ENCODE results near the gene KPTN. TPM values are rescaled to one million over a fixed set of nuclear protein-coding genes. Genes with fewer than 3 reads are reported as not detected.

KPTN gene
- total RNA-seq, 1 experiment from 2014 or later, result 23.8 TPM

GRCh38 chr19:47511681-47512080 is 27.7 kb upstream of the KPTN start:
- Histone ChIP-seq H3K27me3 (ENCODE audit: insufficient read depth, low read length) (no peaks in the 10 kb centered on the region), H3K9me2 (ENCODE audit: insufficient read depth) (no peaks in the 10 kb centered on the region), H3K27ac (ENCODE audit: low read depth, low read length) (no peak overlapping the region), H3K4me1 (ENCODE audit: control insufficient read depth in 1 of 2, insufficient read depth in 2 of 2, low read length in 2 of 2) (peaks cover 8 to 26% of the 10 kb centered on the region in 2 experiments; a peak in 3 of 4 replicates), H3K4me3 (replicated peaks in 1 of 2; ENCODE audit: low read depth in 1 of 2, low read length in 2 of 2) (no peak overlapping the region), H3K4me2 (ENCODE audit: low read length) (no peak overlapping the region), H3K9ac (ENCODE audit: low read length) (no peak overlapping the region), H3K36me3 (ENCODE audit: control insufficient read depth in 1 of 2, insufficient read depth in 2 of 2, low read length in 2 of 2) (no peaks in the 10 kb centered on the region), H4K20me1 (ENCODE audit: insufficient read depth) (no peaks in the 10 kb centered on the region), H3K79me2 (ENCODE audit: insufficient read depth, low read length) (peaks cover 52% of the 10 kb centered on the region), H2AFZ (ENCODE audit: low read depth, low read length, poor library complexity, severe bottlenecking) (no peak overlapping the region), H3K9me3 (ENCODE audit: control insufficient read depth in 1 of 2, insufficient read depth in 1 of 2, low read depth in 1 of 2, low read length in 2 of 2) (no peaks in the 10 kb centered on the region)
- ATAC-seq, result no peak
- CTCF ChIA-PET, result no interaction called here
- intact Hi-C loops (cut with micrococcal nuclease), result no loop called here
- no peak for DNase-seq (ENCODE audit: low read depth, low spot score)
- RAD21 ChIA-PET (ENCODE audit: low non-redundant PET in 1 of 2, low total read pairs in 2 of 2, uncharacterized antibody in 2 of 2, unreplicated experiment in 2 of 2), result no interaction called here
- POLR2A ChIA-PET, result no interaction called here
- no TSS peak for BruUV-seq (replicated peaks)
- TF ChIP-seq YY1 (IDR thresholded peaks at IDR 0.05; ENCODE audit: extremely low read depth, insufficient replicate concordance, low read depth, low read length) (no peak), SP1 (IDR thresholded peaks at IDR 0.05; ENCODE audit: low read depth) (no peak), RAD21 (IDR thresholded peaks at IDR 0.05; ENCODE audit: low read depth) (no peak), POLR2A (IDR thresholded peaks at IDR 0.05; ENCODE audit: borderline replicate concordance, extremely low read depth, insufficient read depth, insufficient read length) (no peak), TCF7L2 (IDR thresholded peaks at IDR 0.05; ENCODE audit: borderline replicate concordance, extremely low read depth, insufficient read depth, insufficient read length) (no peak), CBX3 (IDR thresholded peaks at IDR 0.05; ENCODE audit: low read depth) (no peak), EZH2 (IDR thresholded peaks at IDR 0.05) (no peak), CEBPB (IDR thresholded peaks at IDR 0.05; ENCODE audit: low read depth) (no peak), SRF (IDR thresholded peaks at IDR 0.05; ENCODE audit: low read depth) (no peak), POLR2AphosphoS5 (IDR thresholded peaks at IDR 0.05; ENCODE audit: low read depth, low read length) (no peak), EGR1 (IDR thresholded peaks at IDR 0.05; ENCODE audit: low read depth) (no peak), EZH2phosphoT487 (IDR thresholded peaks at IDR 0.05; ENCODE audit: borderline replicate concordance) (no peak), JUND (IDR thresholded peaks at IDR 0.05) (no peak), SIN3A (IDR thresholded peaks at IDR 0.05; ENCODE audit: low read depth) (no peak), ELF1 (IDR thresholded peaks at IDR 0.05; ENCODE audit: borderline replicate concordance, low read depth) (no peak), ZNF274 (IDR thresholded peaks at IDR 0.05; ENCODE audit: low read depth, low read length) (no peak), FOSL1 (IDR thresholded peaks at IDR 0.05; ENCODE audit: low read depth) (no peak)
- TF ChIP-seq, protein P1, sequence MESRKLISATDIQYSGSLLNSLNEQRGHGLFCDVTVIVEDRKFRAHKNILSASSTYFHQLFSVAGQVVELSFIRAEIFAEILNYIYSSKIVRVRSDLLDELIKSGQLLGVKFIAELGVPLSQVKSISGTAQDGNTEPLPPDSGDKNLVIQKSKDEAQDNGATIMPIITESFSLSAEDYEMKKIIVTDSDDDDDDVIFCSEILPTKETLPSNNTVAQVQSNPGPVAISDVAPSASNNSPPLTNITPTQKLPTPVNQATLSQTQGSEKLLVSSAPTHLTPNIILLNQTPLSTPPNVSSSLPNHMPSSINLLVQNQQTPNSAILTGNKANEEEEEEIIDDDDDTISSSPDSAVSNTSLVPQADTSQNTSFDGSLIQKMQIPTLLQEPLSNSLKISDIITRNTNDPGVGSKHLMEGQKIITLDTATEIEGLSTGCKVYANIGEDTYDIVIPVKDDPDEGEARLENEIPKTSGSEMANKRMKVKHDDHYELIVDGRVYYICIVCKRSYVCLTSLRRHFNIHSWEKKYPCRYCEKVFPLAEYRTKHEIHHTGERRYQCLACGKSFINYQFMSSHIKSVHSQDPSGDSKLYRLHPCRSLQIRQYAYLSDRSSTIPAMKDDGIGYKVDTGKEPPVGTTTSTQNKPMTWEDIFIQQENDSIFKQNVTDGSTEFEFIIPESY (IDR thresholded peaks at IDR 0.05; ENCODE audit: extremely low read depth, insufficient replicate concordance, low read length), result no peak
- TF ChIP-seq, protein P2, sequence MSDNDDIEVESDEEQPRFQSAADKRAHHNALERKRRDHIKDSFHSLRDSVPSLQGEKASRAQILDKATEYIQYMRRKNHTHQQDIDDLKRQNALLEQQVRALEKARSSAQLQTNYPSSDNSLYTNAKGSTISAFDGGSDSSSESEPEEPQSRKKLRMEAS (IDR thresholded peaks at IDR 0.05), result no peak
- TF ChIP-seq, protein P3, sequence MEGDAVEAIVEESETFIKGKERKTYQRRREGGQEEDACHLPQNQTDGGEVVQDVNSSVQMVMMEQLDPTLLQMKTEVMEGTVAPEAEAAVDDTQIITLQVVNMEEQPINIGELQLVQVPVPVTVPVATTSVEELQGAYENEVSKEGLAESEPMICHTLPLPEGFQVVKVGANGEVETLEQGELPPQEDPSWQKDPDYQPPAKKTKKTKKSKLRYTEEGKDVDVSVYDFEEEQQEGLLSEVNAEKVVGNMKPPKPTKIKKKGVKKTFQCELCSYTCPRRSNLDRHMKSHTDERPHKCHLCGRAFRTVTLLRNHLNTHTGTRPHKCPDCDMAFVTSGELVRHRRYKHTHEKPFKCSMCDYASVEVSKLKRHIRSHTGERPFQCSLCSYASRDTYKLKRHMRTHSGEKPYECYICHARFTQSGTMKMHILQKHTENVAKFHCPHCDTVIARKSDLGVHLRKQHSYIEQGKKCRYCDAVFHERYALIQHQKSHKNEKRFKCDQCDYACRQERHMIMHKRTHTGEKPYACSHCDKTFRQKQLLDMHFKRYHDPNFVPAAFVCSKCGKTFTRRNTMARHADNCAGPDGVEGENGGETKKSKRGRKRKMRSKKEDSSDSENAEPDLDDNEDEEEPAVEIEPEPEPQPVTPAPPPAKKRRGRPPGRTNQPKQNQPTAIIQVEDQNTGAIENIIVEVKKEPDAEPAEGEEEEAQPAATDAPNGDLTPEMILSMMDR (IDR thresholded peaks at IDR 0.05 in 2 of 3, conservative IDR thresholded peaks at IDR 0.05 in 1 of 3; ENCODE audit: borderline replicate concordance in 1 of 3, insufficient read depth in 1 of 3, low read depth in 2 of 3, low read length in 2 of 3), result no peak

Data from HCT116 (cell line).